SJSA1 (cell line): ENCODE results near the gene SPINK1. TPM values are rescaled to one million over a fixed set of nuclear protein-coding genes. Genes with fewer than 3 reads are reported as not detected.
A peak's percentile ranks its signal among the peaks of the same experiment; 100 is the strongest.

ENCODE experiments used
- DNase-seq, 2 experiments: peaks; one replicate each; pipeline ENCODE4 v3.0.0-alpha.2; 2015 to 2020; ENCODE audit warnings: low spot score in 2 of 2, low read depth in 1 of 2
- H3K27ac ChIP-seq: fragments of 250-450 bp; sonication (Bioruptor Pico); 2 replicates; pipeline ENCODE4 v1.5.1; 2020; ENCODE audit warnings: mild to moderate bottlenecking, moderate library complexity
- H3K27me3 ChIP-seq: fragments of 250-450 bp; sonication (Bioruptor Pico); replicated peaks from 2 replicates; pipeline ENCODE4 v1.5.1; 2020; ENCODE audit warnings: mild to moderate bottlenecking, moderate library complexity
- H3K36me3 ChIP-seq: fragments of 250-450 bp; sonication (Bioruptor Pico); 2 replicates; pipeline ENCODE4 v1.5.1; 2020; ENCODE audit warnings: mild to moderate bottlenecking
- H3K4me1 ChIP-seq: fragments of 250-450 bp; sonication (Bioruptor Pico); replicated peaks from 2 replicates; pipeline ENCODE4 v1.6.1; 2021; ENCODE audit warnings: mild to moderate bottlenecking
- H3K4me3 ChIP-seq: fragments of 250-450 bp; sonication (Bioruptor Pico); 2 replicates; pipeline ENCODE4 v1.5.1; 2020; ENCODE audit warnings: mild to moderate bottlenecking
- H3K9me3 ChIP-seq: fragments of 250-450 bp; sonication (Bioruptor Pico); replicated peaks from 2 replicates; pipeline ENCODE4 v1.5.1; 2020; ENCODE audit warnings: mild to moderate bottlenecking
- total RNA-seq: library from RNA; depleted of rRNA; stranded (reverse); fragments of >200 nt; shearing (Covaris generic); gene quantifications from 2 replicates; pipeline ENCODE4 v1.2.3, GENCODE V29; 2014; rRNA removed

SPINK1 gene
- total RNA-seq, 1 experiment from 2014 or later: not detected

GRCh38 chr5:147782110-147783028, 49.1 kb downstream of the SPINK1 start, which contains the start of gene JAKMIP2:
Gene JAKMIP2 (minus strand): TSS chr5:147782728. CDS start chr5:147671806, 110,922 bp downstream.
- H3K4me3 ChIP-seq: no peak within 1 kb of the TSS
- H3K4me1 ChIP-seq: no peaks in the 10 kb centered on the region
- peak; percentile 28 to 76 for DNase-seq
- peaks cover 14% of the 10 kb centered on the region; the same call in 1 of the 2 replicates for H3K27me3 ChIP-seq
- no peaks in the 10 kb centered on the region for H3K36me3 ChIP-seq
- H3K9me3 ChIP-seq: no peaks in the 10 kb centered on the region
- H3K27ac ChIP-seq: no peak within 1 kb of the TSS

- Histone ChIP-seq H3K4me1 (no peaks in the 10 kb centered on the region), H3K27ac (no peak overlapping the region), H3K27me3 (peaks cover 14% of the 10 kb centered on the region; the same call in 1 of the 2 replicates), H3K36me3 (no peaks in the 10 kb centered on the region), H3K9me3 (no peaks in the 10 kb centered on the region), H3K4me3 (no peak overlapping the region)
- DNase-seq: no peak
Observed at GRCh38 chr5:147780924-147781573, 50.4 kb downstream of the SPINK1 start.

- no peak for DNase-seq
- no peaks in the 10 kb centered on the region for H3K9me3 ChIP-seq
- no peak overlapping the region for H3K4me3 ChIP-seq
- no peaks in the 10 kb centered on the region for H3K36me3 ChIP-seq
- H3K27ac ChIP-seq: no peak overlapping the region
- no peaks in the 10 kb centered on the region for H3K4me1 ChIP-seq
- peaks cover 14% of the 10 kb centered on the region; the same call in 1 of the 2 replicates for H3K27me3 ChIP-seq
Observed at GRCh38 chr5:147779694-147780093, 51.8 kb downstream of the SPINK1 start.

GRCh38 chr5:147776989-147777388, 54.5 kb downstream of the SPINK1 start:
- H3K4me1 ChIP-seq: no peaks in the 10 kb centered on the region
- no peak overlapping the region for H3K4me3 ChIP-seq
- H3K27ac ChIP-seq: no peak overlapping the region
- no peaks in the 10 kb centered on the region for H3K36me3 ChIP-seq
- peaks cover 12% of the 10 kb centered on the region; the same call in 1 of the 2 replicates for H3K27me3 ChIP-seq
- DNase-seq: no peak
- H3K9me3 ChIP-seq: no peaks in the 10 kb centered on the region

Other genes with a start within 250 kb of the SPINK1 start
- 0.06 and 0.79 TPM in 2 replicates for gene JAKMIP2, start 48.9 kb downstream of the SPINK1 start, total RNA-seq
- not detected in 2 replicates for gene SCGB3A2, start 47.0 kb upstream of the SPINK1 start, total RNA-seq
- gene C5orf46, start 74.9 kb upstream of the SPINK1 start, total RNA-seq: 4.3 TPM in 1 of 2 replicates, not detected in the other
- not detected in 2 replicates for gene SPINK5, start 232.3 kb upstream of the SPINK1 start, total RNA-seq